ENCODE data around the gene TMEM198.

GRCh38 chr2:219501849-219502248, 42.0 kb upstream of the TMEM198 start:
- TF ChIP-seq POLR2AphosphoS5 (IDR thresholded peaks at IDR 0.05) = no peak
- TF ChIP-seq, protein P1, sequence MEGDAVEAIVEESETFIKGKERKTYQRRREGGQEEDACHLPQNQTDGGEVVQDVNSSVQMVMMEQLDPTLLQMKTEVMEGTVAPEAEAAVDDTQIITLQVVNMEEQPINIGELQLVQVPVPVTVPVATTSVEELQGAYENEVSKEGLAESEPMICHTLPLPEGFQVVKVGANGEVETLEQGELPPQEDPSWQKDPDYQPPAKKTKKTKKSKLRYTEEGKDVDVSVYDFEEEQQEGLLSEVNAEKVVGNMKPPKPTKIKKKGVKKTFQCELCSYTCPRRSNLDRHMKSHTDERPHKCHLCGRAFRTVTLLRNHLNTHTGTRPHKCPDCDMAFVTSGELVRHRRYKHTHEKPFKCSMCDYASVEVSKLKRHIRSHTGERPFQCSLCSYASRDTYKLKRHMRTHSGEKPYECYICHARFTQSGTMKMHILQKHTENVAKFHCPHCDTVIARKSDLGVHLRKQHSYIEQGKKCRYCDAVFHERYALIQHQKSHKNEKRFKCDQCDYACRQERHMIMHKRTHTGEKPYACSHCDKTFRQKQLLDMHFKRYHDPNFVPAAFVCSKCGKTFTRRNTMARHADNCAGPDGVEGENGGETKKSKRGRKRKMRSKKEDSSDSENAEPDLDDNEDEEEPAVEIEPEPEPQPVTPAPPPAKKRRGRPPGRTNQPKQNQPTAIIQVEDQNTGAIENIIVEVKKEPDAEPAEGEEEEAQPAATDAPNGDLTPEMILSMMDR (IDR thresholded peaks at IDR 0.05; ENCODE audit: poor library complexity, severe bottlenecking) = no peak
